ENCODE data around the gene GRN. TPM values are rescaled to one million over a fixed set of nuclear protein-coding genes. Genes with fewer than 3 reads are reported as not detected.

The GRN gene
- total RNA-seq, 3 donors from 2014 or later = 166 to 372 (median 252) TPM

DNA sequence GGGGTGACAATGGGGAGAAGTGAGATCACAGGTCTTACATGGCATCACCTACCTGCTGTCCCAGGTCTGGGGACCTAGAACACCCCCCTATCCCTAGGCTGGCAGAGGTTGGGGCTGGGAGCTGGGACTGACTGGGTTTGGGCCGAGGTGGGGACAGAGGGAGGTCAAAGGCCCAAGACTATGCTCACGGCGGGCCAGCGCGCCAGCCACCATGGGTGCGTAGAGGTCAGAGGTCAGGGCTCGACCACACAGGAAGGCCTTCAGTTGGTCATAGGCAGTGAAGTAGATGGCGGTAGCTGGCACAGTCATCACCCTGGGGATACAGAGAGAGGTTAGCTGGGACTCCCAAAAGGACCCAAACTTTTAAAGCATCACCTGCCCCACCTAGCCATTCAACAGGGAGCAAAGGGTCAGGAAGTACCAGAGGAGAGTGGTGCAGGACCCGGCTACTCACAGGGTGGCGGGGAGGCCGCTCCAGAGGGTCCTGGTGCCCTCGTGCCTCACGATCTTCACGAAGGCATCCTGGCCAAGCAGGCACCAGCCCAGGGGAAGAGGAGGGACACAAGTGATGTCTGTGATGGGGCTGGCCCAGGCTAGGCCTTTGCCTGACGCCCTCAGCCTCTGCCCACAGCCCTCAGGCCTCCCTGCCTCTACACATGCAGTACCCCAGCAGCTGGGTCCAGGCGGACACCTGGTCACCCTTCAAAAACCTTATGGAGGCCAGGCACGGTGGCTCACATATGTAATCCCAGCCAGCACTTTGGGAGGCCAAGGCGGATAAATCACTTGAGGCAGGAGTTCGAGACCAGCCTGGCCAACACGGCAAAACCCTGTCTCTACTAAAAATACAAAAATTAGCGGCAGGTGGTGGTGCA lies 23.6 kb upstream of the GRN start:
- H3K9me3 ChIP-seq = no peaks in the 10 kb centered on the region
- no peak overlapping the region for H3K4me3 ChIP-seq
- DNase-seq (ENCODE audit: low spot score in 2 of 2) = no peak
- peaks cover 0 to 8% of the 10 kb centered on the region in 2 donors for H3K4me1 ChIP-seq
- intact Hi-C loops (cut with DNase I; ENCODE audit: low total_unique reads) = no loop called here
- TF ChIP-seq, protein P1, sequence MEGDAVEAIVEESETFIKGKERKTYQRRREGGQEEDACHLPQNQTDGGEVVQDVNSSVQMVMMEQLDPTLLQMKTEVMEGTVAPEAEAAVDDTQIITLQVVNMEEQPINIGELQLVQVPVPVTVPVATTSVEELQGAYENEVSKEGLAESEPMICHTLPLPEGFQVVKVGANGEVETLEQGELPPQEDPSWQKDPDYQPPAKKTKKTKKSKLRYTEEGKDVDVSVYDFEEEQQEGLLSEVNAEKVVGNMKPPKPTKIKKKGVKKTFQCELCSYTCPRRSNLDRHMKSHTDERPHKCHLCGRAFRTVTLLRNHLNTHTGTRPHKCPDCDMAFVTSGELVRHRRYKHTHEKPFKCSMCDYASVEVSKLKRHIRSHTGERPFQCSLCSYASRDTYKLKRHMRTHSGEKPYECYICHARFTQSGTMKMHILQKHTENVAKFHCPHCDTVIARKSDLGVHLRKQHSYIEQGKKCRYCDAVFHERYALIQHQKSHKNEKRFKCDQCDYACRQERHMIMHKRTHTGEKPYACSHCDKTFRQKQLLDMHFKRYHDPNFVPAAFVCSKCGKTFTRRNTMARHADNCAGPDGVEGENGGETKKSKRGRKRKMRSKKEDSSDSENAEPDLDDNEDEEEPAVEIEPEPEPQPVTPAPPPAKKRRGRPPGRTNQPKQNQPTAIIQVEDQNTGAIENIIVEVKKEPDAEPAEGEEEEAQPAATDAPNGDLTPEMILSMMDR (IDR thresholded peaks at IDR 0.05) = no peak
- TF ChIP-seq POLR2A (IDR thresholded peaks at IDR 0.05) (no peak), POLR2AphosphoS5 (IDR thresholded peaks at IDR 0.05) (no peak)
- H3K27ac ChIP-seq = no peak overlapping the region
- H3K36me3 ChIP-seq = no peaks in the 10 kb centered on the region
- peaks cover 1 to 15% of the 10 kb centered on the region in 2 donors for H3K27me3 ChIP-seq

DNA sequence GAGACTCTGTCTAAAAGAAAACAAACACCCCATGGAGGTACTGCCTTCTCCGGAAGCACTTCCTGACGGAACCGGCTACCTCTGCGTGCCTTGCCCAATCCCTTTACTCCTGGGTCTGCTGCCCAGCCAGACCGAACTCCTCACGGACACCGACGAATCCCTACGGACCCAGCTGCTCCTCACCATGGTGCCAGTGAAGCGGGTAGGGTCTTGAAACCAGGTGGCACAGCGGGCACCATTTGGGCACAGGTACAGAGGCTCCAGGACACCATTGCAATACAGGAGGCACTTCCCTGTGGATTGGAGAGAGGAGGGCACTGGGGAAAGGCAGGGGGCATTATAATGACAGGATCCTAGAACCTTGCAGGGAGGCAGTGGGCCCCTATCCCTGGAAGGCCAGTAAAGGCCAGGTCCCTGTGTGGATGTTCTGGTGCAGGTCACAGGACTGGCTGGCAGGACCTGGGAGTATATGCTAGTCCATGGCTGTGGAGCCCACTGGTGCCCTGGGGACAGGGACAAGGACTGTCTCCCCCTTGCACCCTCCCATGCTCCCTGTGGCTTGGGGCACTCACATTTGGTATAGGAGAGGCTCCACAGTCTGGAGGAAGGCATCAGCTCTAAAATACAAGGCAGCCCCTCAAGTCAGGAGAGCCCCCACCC lies 22.7 kb upstream of the GRN start:
- Histone ChIP-seq H3K36me3 (no peaks in the 10 kb centered on the region), H3K4me3 (no peak overlapping the region), H3K9me3 (no peaks in the 10 kb centered on the region), H3K27me3 (peaks cover 0 to 6% of the 10 kb centered on the region in 2 donors), H3K27ac (no peak overlapping the region), H3K4me1 (peaks cover 0 to 8% of the 10 kb centered on the region in 2 donors)
- intact Hi-C loops (cut with DNase I; ENCODE audit: low total_unique reads) = no loop called here
- no peak for TF ChIP-seq POLR2A (IDR thresholded peaks at IDR 0.05)
- TF ChIP-seq, protein P1 (IDR thresholded peaks at IDR 0.05) = no peak
- TF ChIP-seq POLR2AphosphoS5 (IDR thresholded peaks at IDR 0.05) = no peak
- DNase-seq (ENCODE audit: low spot score in 2 of 2) = no peak

DNA sequence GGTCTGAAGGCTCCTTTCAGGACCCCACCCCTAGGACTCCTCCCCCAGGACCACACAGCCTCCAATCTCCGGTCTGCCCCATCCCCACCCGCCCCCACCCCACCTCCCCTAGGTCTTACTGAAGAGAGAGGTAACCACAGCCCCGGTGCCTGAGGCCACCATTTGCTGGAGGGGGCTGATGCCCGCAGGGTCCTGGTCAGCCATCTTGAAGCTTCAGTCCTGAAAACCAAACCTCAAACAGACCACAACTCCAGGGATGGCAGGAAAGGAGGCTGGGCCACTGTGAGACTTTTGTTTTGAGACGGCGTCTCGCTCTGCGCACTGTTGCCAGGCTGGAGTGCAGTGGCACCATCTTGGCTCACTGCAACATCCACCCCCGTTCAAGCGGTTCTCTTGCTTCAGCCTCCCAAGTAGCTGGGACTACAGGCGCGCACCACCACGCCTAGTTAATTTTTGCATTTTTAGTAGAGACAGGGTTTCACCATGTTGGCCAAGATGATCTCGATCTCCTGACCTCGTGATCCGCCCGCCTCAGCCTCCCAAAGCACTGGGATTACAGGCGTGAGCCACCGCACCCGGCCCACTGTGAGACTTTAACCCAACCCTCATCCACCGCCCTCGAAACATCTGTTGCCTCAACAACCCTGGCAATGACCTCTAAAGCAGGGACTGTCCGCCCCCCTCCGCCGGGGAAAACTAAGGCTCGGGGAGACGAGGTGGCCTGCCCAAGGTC lies 21.6 kb upstream of the GRN start:
- Histone ChIP-seq H3K9me3 (no peaks in the 10 kb centered on the region), H3K36me3 (no peaks in the 10 kb centered on the region), H3K4me1 (peaks cover 0 to 8% of the 10 kb centered on the region in 2 donors), H3K4me3 (peak overlapping the region; percentile 93 to 99 (median 94)), H3K27ac (no peak overlapping the region), H3K27me3 (no peaks in the 10 kb centered on the region)
- DNase-seq (ENCODE audit: low spot score in 2 of 2) = no peak
- TF ChIP-seq POLR2AphosphoS5 (IDR thresholded peaks at IDR 0.05) (no peak), POLR2A (IDR thresholded peaks at IDR 0.05) (no peak)
- TF ChIP-seq, protein P1 (IDR thresholded peaks at IDR 0.05) = no peak
- intact Hi-C loops (cut with DNase I; ENCODE audit: low total_unique reads) = no loop called here

DNA sequence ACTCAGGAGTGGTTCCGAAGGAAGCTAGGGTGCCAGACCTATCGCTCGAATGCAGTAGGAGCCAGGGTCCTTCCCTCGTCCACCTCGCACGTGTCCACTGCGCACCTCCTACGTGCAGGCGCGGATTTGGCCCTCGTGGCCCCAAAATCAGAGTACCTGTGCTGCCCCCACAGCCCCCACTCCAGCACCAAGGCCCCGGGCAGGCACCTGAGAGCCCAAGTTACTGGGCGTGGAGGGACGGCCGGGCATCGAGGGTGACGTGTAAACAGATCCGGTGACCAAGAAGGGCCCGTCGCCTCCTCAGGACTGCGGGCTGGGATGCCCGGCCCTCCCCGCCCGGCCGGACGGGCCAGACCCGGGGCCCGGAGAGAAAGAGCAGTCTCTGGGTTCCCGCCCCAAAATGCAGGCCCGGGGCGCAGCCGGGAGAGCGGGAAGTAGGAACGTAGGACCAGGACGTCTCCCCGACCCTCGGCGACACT lies 21.0 kb upstream of the GRN start:
- no peak for TF ChIP-seq POLR2AphosphoS5 (IDR thresholded peaks at IDR 0.05)
- no peak for TF ChIP-seq POLR2A (IDR thresholded peaks at IDR 0.05)
- TF ChIP-seq, protein P1 (IDR thresholded peaks at IDR 0.05) = no peak
- H3K9me3 ChIP-seq = no peaks in the 10 kb centered on the region
- peak overlapping the region; percentile 92 to 98 for H3K27ac ChIP-seq
- intact Hi-C loops (cut with DNase I; ENCODE audit: low total_unique reads) = no loop called here
- no peaks in the 10 kb centered on the region for H3K36me3 ChIP-seq
- H3K27me3 ChIP-seq = no peaks in the 10 kb centered on the region
- peaks cover 0 to 8% of the 10 kb centered on the region in 2 donors for H3K4me1 ChIP-seq
- DNase-seq (ENCODE audit: low spot score in 2 of 2) = no peak
- H3K4me3 ChIP-seq = peak overlapping the region; percentile 93 to 99 (median 94)

Data from breast epithelium (tissue), 4 donors.